ENCODE data around the gene ARHGAP15.
A peak's percentile ranks its signal among the peaks of the same experiment; 100 is the strongest.

The ARHGAP15 gene

DNA sequence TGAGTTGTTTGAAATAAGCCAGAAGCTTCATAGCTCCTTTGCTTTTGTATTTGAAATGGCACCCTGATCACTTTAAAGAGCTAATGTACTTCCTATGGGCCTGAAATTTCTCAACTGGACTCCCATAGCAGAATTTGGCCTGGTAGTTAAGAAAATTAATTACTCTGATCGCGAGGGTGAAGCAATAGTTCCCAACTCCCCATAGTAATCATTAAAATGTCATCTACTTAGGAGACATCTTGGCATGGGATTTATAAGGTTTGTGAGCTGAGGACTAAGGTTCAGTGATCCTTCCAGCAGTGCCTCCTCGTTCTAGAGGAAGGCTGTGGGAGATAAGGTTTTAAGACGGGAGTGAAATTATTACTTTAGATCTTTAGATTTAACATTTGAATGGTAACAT lies 581.0 kb downstream of the ARHGAP15 start:
- no peak overlapping the region for H3K4me3 ChIP-seq (ENCODE audit: low read depth, low read length)
- no peak for TF ChIP-seq CTCF (IDR thresholded peaks at IDR 0.05; ENCODE audit: low read depth, low read length)

GRCh38 chr2:143710879-143711278 lies 581.7 kb downstream of the ARHGAP15 start:
- no peak for TF ChIP-seq CTCF (IDR thresholded peaks at IDR 0.05; ENCODE audit: low read depth, low read length)
- no peak overlapping the region for H3K4me3 ChIP-seq (ENCODE audit: low read depth, low read length)

DNA sequence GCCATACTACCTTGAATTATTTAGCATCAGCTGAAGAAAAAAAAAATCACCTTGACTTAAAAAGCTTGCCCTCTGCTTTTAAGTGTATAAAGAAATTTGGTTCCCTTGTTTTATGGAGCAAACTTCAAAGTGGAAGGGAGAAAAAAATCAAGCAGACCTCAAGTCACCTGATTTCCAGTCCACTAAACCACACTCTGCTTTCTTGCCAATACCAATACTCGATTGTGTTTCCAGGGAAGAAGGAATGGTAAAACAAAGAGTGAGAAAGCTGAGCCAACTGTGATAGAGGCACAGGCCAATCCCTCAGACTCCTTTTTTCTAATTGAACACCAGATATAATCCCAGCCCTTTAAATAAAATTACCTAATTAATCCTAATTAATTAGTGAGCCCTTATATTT lies 587.3 kb downstream of the ARHGAP15 start:
- TF ChIP-seq CTCF (IDR thresholded peaks at IDR 0.05; ENCODE audit: low read depth, low read length), result no peak
- no peak overlapping the region for H3K4me3 ChIP-seq (ENCODE audit: low read depth, low read length)

- TF ChIP-seq CTCF (IDR thresholded peaks at IDR 0.05; ENCODE audit: low read depth, low read length), result no peak
- H3K4me3 ChIP-seq (ENCODE audit: low read depth, low read length), result peak overlapping the region; percentile 18
These were observed 587.8 kb downstream of the ARHGAP15 start for GRCh38 chr2:143717053-143717452.

GRCh38 chr2:143717536-143718168 lies 588.4 kb downstream of the ARHGAP15 start:
- H3K4me3 ChIP-seq (ENCODE audit: low read depth, low read length), result peak overlapping the region; percentile 18
- TF ChIP-seq CTCF (IDR thresholded peaks at IDR 0.05; ENCODE audit: low read depth, low read length), result no peak

- no peak for TF ChIP-seq CTCF (IDR thresholded peaks at IDR 0.05; ENCODE audit: low read depth, low read length)
- H3K4me3 ChIP-seq (ENCODE audit: low read depth, low read length), result no peak overlapping the region
These were observed 589.5 kb downstream of the ARHGAP15 start for GRCh38 chr2:143718745-143719144.

DNA sequence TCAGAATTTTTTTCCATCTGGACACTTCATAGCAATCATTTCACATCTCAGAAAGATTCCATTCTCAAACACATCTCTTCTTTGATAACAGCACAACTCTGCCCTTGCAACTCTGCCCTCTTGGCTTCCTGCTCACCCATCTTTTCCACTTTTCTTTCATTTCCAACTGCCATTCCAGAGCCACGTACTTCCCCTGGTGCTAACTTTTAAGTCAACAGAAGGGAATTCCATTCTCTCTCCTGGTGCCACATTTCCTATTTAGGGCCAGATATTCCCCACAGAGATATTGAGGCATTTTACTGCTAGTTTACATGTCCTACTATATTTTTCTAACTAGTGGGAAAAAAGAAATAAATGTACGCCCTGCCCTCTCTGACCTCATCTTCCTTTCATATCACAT lies 590.2 kb downstream of the ARHGAP15 start:
- no peak overlapping the region for H3K4me3 ChIP-seq (ENCODE audit: low read depth, low read length)
- TF ChIP-seq CTCF (IDR thresholded peaks at IDR 0.05; ENCODE audit: low read depth, low read length), result no peak
